ENCODE data around the gene SOCS6. TPM values are rescaled to one million over a fixed set of nuclear protein-coding genes. Genes with fewer than 3 reads are reported as not detected.

Gene SOCS6
- total RNA-seq, 2 experiments from 2014 or later = 2.1 TPM

GRCh38 chr18:70294471-70295191, 5.8 kb downstream of the SOCS6 start:
- no peak for DNase-seq
- no peaks in the 10 kb centered on the region for H3K9me3 Mint-ChIP-seq
- H3K27ac Mint-ChIP-seq = no peak overlapping the region
- ChIA-PET CTCF (no interaction called here), POLR2A (no interaction called here)
- H3K4me3 Mint-ChIP-seq = no peak overlapping the region
- peaks cover 39% of the 10 kb centered on the region for H3K27me3 Mint-ChIP-seq
- peaks cover 5% of the 10 kb centered on the region for H3K36me3 Mint-ChIP-seq (ENCODE audit: low read depth)
- H3K4me1 Mint-ChIP-seq = peaks cover 6% of the 10 kb centered on the region

GRCh38 chr18:70295192-70296188, 6.6 kb downstream of the SOCS6 start:
- DNase-seq = no peak
- H3K27me3 Mint-ChIP-seq = peaks cover 32% of the 10 kb centered on the region
- CTCF ChIA-PET = no interaction called here
- no peak overlapping the region for H3K4me3 Mint-ChIP-seq
- H3K36me3 Mint-ChIP-seq (ENCODE audit: low read depth) = peaks cover 2% of the 10 kb centered on the region
- peaks cover 2% of the 10 kb centered on the region for H3K4me1 Mint-ChIP-seq
- POLR2A ChIA-PET = no interaction called here
- no peaks in the 10 kb centered on the region for H3K9me3 Mint-ChIP-seq
- H3K27ac Mint-ChIP-seq = no peak overlapping the region

GRCh38 chr18:70296289-70296688, 7.4 kb downstream of the SOCS6 start:
- H3K27ac Mint-ChIP-seq = no peak overlapping the region
- CTCF ChIA-PET = no interaction called here
- peaks cover 24% of the 10 kb centered on the region for H3K27me3 Mint-ChIP-seq
- peaks cover 2% of the 10 kb centered on the region for H3K4me1 Mint-ChIP-seq
- H3K36me3 Mint-ChIP-seq (ENCODE audit: low read depth) = no peaks in the 10 kb centered on the region
- DNase-seq = no peak
- POLR2A ChIA-PET = no interaction called here
- no peak overlapping the region for H3K4me3 Mint-ChIP-seq
- no peaks in the 10 kb centered on the region for H3K9me3 Mint-ChIP-seq

- Mint-ChIP-seq H3K36me3 (ENCODE audit: low read depth) (no peaks in the 10 kb centered on the region), H3K9me3 (no peaks in the 10 kb centered on the region), H3K4me3 (no peak overlapping the region), H3K27me3 (peaks cover 22% of the 10 kb centered on the region), H3K27ac (no peak overlapping the region), H3K4me1 (peaks cover 2% of the 10 kb centered on the region)
- ChIA-PET CTCF (no interaction called here), POLR2A (no interaction called here)
- no peak for DNase-seq
Measured at GRCh38 chr18:70296781-70297180, 7.9 kb downstream of the SOCS6 start.

- H3K9me3 Mint-ChIP-seq = no peaks in the 10 kb centered on the region
- no peaks in the 10 kb centered on the region for H3K4me1 Mint-ChIP-seq
- no peak overlapping the region for H3K4me3 Mint-ChIP-seq
- no peak for DNase-seq
- H3K27ac Mint-ChIP-seq = no peak overlapping the region
- no peaks in the 10 kb centered on the region for H3K36me3 Mint-ChIP-seq (ENCODE audit: low read depth)
- peaks cover 11% of the 10 kb centered on the region for H3K27me3 Mint-ChIP-seq
- CTCF ChIA-PET = no interaction called here
- POLR2A ChIA-PET = no interaction called here
Measured at GRCh38 chr18:70299393-70299792, 10.5 kb downstream of the SOCS6 start.

- Mint-ChIP-seq H3K4me1 (no peaks in the 10 kb centered on the region), H3K4me3 (no peak overlapping the region), H3K27ac (no peak overlapping the region), H3K27me3 (peaks cover 6% of the 10 kb centered on the region), H3K36me3 (ENCODE audit: low read depth) (no peaks in the 10 kb centered on the region), H3K9me3 (no peaks in the 10 kb centered on the region)
- POLR2A ChIA-PET = no interaction called here
- CTCF ChIA-PET = no interaction called here
- no peak for DNase-seq
Measured at GRCh38 chr18:70301667-70302066, 12.8 kb downstream of the SOCS6 start.

- no peak for DNase-seq
- POLR2A ChIA-PET = no interaction called here
- Mint-ChIP-seq H3K4me1 (no peaks in the 10 kb centered on the region), H3K36me3 (ENCODE audit: low read depth) (no peaks in the 10 kb centered on the region), H3K27me3 (no peaks in the 10 kb centered on the region), H3K4me3 (no peak overlapping the region), H3K27ac (no peak overlapping the region), H3K9me3 (no peaks in the 10 kb centered on the region)
- CTCF ChIA-PET = no interaction called here
Measured at GRCh38 chr18:70308555-70309294, 19.9 kb downstream of the SOCS6 start.

- Mint-ChIP-seq H3K4me1 (no peaks in the 10 kb centered on the region), H3K9me3 (no peaks in the 10 kb centered on the region), H3K4me3 (no peak overlapping the region), H3K27ac (no peak overlapping the region), H3K36me3 (ENCODE audit: low read depth) (no peaks in the 10 kb centered on the region), H3K27me3 (no peaks in the 10 kb centered on the region)
- ChIA-PET POLR2A (no interaction called here), CTCF (no interaction called here)
- no peak for DNase-seq
Measured at GRCh38 chr18:70310560-70311320, 21.9 kb downstream of the SOCS6 start.

- no peaks in the 10 kb centered on the region for H3K27me3 Mint-ChIP-seq
- no peak overlapping the region for H3K4me3 Mint-ChIP-seq
- no peaks in the 10 kb centered on the region for H3K9me3 Mint-ChIP-seq
- H3K36me3 Mint-ChIP-seq (ENCODE audit: low read depth) = no peaks in the 10 kb centered on the region
- H3K4me1 Mint-ChIP-seq = no peaks in the 10 kb centered on the region
- no peak for DNase-seq
- ChIA-PET CTCF (no interaction called here), POLR2A (no interaction called here)
- no peak overlapping the region for H3K27ac Mint-ChIP-seq
Measured at GRCh38 chr18:70311726-70312125, 22.9 kb downstream of the SOCS6 start.

- POLR2A ChIA-PET = no interaction called here
- H3K4me3 Mint-ChIP-seq = no peak overlapping the region
Measured at GRCh38 chr18:70313640-70314039, 24.8 kb downstream of the SOCS6 start.

GRCh38 chr18:70314151-70314782, 25.4 kb downstream of the SOCS6 start:
- CTCF ChIA-PET = no interaction called here

More at GRCh38 chr18:70313640-70314039, 24.8 kb downstream of the SOCS6 start:
- no peak for DNase-seq
- no peaks in the 10 kb centered on the region for H3K27me3 Mint-ChIP-seq
- no peaks in the 10 kb centered on the region for H3K4me1 Mint-ChIP-seq
- CTCF ChIA-PET = no interaction called here
- no peaks in the 10 kb centered on the region for H3K36me3 Mint-ChIP-seq (ENCODE audit: low read depth)
- no peak overlapping the region for H3K27ac Mint-ChIP-seq
- H3K9me3 Mint-ChIP-seq = no peaks in the 10 kb centered on the region

GRCh38 chr18:70319187-70319586, 30.3 kb downstream of the SOCS6 start:
- CTCF ChIA-PET = interaction anchor here (0.7 to 0.8 kb wide), 3 partner anchors 30 to 115 kb away, joined by 3 to 4 read pairs (median 4); partner anchors contain the start of gene SOCS6
- POLR2A ChIA-PET = no interaction called here
- Mint-ChIP-seq H3K27me3 (no peaks in the 10 kb centered on the region), H3K4me3 (no peak overlapping the region), H3K36me3 (ENCODE audit: low read depth) (no peaks in the 10 kb centered on the region), H3K9me3 (no peaks in the 10 kb centered on the region), H3K4me1 (no peaks in the 10 kb centered on the region), H3K27ac (no peak overlapping the region)
- no peak for DNase-seq

More at GRCh38 chr18:70314151-70314782, 25.4 kb downstream of the SOCS6 start:
- H3K4me3 Mint-ChIP-seq = no peak overlapping the region
- H3K27ac Mint-ChIP-seq = no peak overlapping the region
- H3K27me3 Mint-ChIP-seq = no peaks in the 10 kb centered on the region
- no peaks in the 10 kb centered on the region for H3K4me1 Mint-ChIP-seq
- H3K9me3 Mint-ChIP-seq = no peaks in the 10 kb centered on the region
- DNase-seq = no peak
- POLR2A ChIA-PET = no interaction called here
- no peaks in the 10 kb centered on the region for H3K36me3 Mint-ChIP-seq (ENCODE audit: low read depth)
